Middle frontal gyrus (tissue), 1 donor: Measurements from ENCODE around the gene MFSD11.
A peak's percentile ranks its signal among the peaks of the same experiment; 100 is the strongest.
"Not testable (repeated sequence)": the region's sequence is repeated elsewhere in the genome, so short reads cannot be mapped to it uniquely, and the experiment has no call there.

Experiments used
- DNase-seq: peaks from one replicate; pipeline ENCODE4 v3.0.0-alpha.2; 2015; ENCODE audit warnings: low spot score; ENCODE audit errors: extremely low spot score

MFSD11 gene

GRCh38 chr17:76737676-76738467, at the start of gene MFSD11:
MFSD11 (plus strand) TSS chr17:76738119; CDS start chr17:76738353, 234 bp downstream.
- DNase-seq = peak; percentile 91

DNA sequence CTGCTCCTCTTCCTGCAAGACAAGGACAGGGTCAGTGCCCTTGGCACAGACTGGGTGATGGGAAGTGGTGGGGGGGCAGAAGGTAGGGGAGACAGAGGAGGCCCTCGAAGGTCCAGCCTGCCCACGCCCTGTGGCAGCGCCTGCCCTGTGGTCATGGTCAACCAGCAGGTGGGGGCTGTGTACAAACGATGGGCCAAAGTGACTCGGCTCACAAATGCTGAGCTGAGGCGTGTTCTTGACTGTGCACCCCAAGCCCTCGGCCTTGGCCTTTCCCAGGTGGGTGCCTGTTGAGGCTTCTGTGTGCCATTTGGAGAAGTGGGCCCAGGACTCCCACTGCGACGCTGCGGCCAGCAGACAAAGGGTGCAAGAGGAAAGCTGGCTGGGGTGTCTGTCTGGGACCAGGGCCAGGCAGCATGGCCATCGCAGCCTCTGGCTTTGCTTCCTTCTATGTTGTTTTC, 49.7 kb upstream of the MFSD11 start:
- no peak for DNase-seq

GRCh38 chr17:76689859-76690258, 48.1 kb upstream of the MFSD11 start:
- DNase-seq = no peak

DNA sequence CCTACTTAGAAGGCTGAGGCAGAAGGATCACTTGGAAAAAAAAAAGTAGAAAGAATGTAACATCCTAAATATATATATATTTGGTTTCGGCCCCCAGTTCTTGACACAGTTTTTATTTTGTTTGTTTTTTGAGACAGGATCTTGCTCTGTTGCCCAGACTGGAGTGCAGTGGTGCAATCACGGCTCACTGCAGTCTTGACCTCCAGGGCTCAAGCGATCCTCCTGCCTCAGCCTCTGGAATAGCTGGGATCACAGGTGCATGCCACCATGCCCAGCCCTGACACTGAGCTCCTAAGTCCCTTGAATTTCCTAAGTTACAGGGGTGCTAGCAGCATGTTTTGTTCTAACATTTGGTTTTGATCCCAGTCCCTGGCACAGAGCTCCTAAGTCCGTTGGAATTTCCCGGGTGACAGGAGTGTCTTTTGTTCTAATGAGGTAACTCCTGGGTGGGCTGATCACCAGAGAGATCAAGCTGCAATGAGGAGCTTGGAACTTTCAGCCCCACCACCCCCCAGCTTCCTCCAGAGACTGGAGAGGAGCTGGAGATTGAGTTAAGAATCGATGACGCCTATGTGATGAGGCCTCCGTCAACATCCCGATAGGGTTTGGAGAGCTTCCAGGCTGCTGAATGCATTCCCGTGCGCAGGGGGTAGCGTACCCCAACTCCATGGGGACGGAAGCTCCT, 47.2 kb upstream of the MFSD11 start:
- no peak for DNase-seq

- no peak for DNase-seq
Observed at GRCh38 chr17:76691379-76692191, 46.3 kb upstream of the MFSD11 start.

DNA sequence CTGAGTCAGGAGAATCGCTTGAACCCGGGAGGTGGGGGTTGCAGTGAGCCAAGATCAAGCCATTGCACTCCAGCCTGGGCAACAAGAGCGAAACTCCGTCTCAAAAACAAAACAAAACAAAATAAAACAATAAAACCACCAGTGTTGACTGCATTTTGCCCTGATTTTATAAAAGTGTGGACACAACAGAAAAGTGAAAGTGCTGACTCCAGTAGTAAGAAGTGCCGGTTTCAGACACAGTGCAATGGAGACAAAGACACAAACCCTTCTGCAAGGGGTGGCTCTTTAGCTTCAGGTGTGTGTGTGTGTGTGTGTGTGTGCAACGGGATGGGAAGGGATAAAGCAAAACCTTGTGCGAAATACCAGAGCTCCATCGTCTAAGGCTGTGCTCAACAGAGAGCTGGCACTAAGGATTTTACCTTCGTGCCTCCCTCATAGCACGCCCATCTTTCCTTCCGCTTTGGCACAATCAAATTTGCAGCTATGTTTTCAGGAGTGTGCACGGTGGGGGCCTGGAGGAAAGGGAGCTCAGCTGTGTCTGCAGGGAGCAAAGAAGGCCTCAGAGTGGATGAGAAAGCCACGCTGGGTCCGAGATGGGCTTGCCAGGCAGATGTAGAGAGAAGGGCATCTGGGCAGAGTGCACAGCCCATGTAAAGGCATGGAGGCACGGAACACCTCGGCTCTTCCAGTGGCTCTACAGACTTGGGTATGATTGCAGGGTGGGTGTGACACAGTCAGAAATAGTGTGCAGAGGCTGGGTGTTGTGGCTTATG, 42.7 kb upstream of the MFSD11 start:
- DNase-seq = no peak

- DNase-seq = no peak
Observed at GRCh38 chr17:76696763-76697701, 40.9 kb upstream of the MFSD11 start.

- DNase-seq = no peak
Observed at GRCh38 chr17:76697702-76698465, 40.0 kb upstream of the MFSD11 start.

GRCh38 chr17:76698466-76698977, 39.4 kb upstream of the MFSD11 start:
- not testable (repeated sequence) for DNase-seq

GRCh38 chr17:76700270-76700616, 37.7 kb upstream of the MFSD11 start:
- no peak for DNase-seq

GRCh38 chr17:76700617-76701470, 37.1 kb upstream of the MFSD11 start:
- no peak for DNase-seq

DNA sequence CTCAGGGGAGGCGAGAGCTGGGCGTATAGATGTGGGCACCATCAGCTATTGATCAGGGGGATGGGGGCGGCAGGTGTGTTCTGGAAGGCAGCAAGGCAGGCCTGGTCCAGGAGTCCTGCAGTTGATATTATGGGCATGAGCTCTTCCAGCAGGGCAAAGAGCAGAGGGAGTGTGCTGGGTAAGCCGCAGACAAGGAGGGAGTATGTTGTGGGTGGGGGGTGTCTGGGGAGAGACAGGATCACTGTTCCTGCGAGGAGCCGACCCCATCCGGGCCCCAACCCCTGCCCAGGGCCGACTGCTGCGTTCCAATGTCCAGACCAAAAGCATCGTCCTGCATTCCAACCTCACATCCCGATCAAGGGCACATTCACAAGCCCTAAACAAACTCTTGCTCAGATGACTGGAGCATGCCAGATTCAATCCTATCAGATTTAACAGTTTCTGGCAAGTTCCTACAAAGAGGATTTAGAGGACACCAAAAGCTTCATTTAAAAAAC, 36.4 kb upstream of the MFSD11 start:
- DNase-seq = no peak

GRCh38 chr17:76702076-76702475, 35.8 kb upstream of the MFSD11 start:
- DNase-seq = no peak

DNA sequence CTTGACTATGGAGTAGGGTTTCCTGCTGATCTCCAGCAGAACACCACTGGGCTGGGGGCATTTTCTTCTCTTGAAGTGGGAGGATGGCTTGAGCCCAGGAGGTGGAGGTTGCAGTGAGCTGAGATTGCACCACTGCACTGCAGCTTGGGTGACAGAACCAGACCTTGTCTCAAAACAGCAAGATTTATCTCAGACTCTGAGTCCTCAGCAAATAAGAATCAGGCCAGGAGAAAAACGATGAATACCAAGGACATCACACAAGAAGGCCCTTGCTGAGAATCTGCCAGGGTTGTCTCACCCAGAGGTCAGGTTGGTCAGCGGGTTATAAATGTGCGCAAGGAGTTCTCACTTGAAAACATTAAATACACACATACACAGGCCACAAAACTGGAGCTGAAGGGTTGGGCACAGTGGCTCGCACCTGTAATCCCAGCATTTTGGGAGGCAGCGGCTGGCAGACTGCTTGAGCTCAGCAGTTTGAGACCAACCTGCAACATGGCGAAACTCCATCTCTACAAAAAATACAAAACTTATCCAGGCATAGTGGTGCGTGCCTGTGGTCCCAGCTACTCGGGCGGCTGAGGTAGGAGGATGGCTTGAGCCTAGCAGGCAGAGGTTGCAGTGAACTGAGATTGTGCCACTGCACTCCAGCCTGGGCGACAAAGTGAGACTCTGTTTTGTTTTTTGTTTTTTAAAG, 34.8 kb upstream of the MFSD11 start:
- no peak for DNase-seq

GRCh38 chr17:76704805-76705204, 33.1 kb upstream of the MFSD11 start:
- no peak for DNase-seq

DNA sequence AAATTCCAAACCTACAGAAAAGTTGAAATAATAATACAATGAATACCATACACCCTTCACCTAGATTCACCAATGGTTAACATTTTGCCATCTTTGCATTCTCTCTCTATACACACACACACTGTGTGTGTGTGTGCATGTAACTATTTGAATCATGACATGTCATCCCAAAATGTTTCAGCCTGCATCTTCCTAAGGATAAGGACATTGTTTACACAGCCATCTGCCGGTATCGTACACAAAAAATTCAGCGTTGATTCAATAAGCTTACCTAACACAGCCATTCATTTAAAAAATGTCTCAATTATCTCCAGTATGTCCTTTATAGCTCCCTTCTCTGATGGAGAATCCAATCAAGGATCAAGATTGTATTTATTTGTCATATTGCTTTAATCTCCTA, 31.1 kb upstream of the MFSD11 start:
- no peak for DNase-seq
